GM19452 (cell line): ENCODE measurements around the gene EDEM2.
"Not testable (repeated sequence)": the region's sequence is repeated elsewhere in the genome, so short reads cannot be mapped to it uniquely, and the experiment has no call there.

ENCODE experiments used
- ATAC-seq: cut with Tn5 transposase; IDR thresholded peaks from one replicate; pipeline ENCODE4 v1.9.1; 2021; ENCODE audit not compliant: unreplicated experiment

EDEM2 gene

GRCh38 chr20:35091816-35092523 lies 55.2 kb downstream of the EDEM2 start:
- no peak for ATAC-seq

GRCh38 chr20:35088231-35089145 lies 58.6 kb downstream of the EDEM2 start:
- no peak for ATAC-seq

- ATAC-seq, result no peak
Observed at GRCh38 chr20:35087791-35088190, 59.3 kb downstream of the EDEM2 start.

- ATAC-seq, result no peak
Observed at GRCh38 chr20:35087355-35087754, 59.8 kb downstream of the EDEM2 start.

- ATAC-seq, result no peak
Observed at GRCh38 chr20:35085477-35086225, 61.5 kb downstream of the EDEM2 start.

GRCh38 chr20:35084998-35085397 lies 62.1 kb downstream of the EDEM2 start:
- ATAC-seq, result no peak

DNA sequence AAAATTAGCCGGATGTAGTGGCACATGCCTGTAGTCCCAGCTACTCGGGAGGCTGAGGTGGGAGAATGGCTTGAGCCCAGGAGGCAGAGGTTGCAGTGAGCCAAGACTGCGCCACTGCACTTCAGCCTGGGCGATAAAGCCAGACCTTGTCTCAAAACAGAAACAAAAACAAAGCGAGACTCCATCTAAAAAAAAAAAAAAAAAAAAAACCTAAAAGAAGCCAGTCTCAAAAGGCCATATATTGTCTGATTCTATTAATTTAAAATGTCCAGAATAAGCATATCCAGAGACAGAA lies 66.8 kb downstream of the EDEM2 start:
- ATAC-seq, result not testable (repeated sequence)

- no peak for ATAC-seq
Observed at GRCh38 chr20:35079472-35080347, 67.4 kb downstream of the EDEM2 start.

- ATAC-seq, result no peak
Observed at GRCh38 chr20:35077872-35078271, 69.3 kb downstream of the EDEM2 start.

DNA sequence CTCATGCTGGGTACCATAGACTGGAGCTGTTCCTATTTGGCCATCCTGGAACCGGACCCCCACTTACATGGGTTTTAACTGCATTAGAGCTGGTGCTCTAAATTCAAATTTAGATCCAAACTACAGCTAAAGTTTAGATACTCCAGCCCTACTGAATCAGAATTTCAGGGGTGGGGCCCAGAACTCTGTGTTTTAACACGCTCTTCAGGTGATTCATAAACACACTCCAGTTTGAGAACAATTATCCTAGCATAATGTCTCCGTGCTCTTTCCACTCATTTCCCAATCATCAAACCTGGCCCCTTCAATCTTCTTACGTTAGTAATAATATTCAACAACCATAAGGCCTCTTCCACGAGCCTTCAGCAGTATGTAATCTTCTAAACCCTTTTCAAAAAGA lies 69.8 kb downstream of the EDEM2 start:
- no peak for ATAC-seq

DNA sequence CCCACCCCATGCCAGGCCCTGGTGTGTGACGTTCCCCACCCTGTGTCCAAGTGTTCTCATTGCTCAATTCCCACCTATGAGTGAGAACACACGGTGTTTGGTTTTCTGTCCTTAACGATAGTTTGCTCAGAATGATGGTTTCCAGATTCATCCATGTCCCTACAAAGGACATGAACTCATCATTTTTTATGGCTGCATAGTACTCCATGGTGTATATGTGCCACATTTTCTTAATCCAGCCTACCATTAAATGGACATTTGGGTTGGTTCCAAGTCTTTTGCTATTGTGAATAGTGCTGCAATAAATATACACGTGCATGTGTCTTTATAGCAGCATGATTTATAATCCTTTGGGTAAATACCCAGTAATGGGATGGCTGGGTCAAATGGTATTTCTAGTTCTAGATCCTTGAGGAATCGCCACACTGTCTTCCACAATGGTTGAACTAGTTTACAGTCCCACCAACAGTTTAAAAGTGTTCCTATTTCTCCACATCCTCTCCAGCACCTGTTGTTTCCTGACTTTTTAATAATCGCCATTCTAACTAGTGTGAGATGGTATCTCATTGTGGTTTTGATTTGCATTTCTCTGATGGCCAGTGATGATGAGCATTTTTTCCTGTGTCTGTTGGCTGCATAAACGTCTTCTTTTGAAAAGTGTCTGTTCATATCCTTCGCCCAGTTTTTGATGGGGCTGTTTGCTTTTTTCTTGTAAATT lies 75.5 kb downstream of the EDEM2 start:
- not testable (repeated sequence) for ATAC-seq

DNA sequence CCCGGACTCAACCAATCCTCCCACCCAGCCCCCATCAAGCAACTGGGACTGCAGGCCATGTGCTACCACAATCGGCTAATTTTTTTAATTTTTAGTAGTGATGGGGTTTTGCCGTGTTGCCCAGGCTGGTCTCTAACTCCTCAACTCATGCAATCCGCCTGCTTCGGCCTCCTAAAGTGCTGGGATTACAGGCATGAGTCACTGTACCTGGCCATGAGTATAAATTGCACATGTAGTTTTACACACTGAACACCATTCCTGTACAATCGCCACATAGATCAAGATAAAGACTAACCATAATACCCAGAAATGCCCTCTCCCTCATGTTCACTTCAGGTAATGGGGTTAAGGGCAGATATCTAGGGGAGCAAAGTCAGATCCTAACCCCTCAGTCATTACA lies 80.9 kb downstream of the EDEM2 start:
- no peak for ATAC-seq
